HCT116 (cell line): ENCODE results near the gene FAM131A. TPM values are rescaled to one million over a fixed set of nuclear protein-coding genes. Genes with fewer than 3 reads are reported as not detected.

ENCODE experiments used
- ATAC-seq: fragments of 200-7000 bp; cut with Tn5 transposase; 2 replicates; pipeline ENCODE4 v1.9.1; 2020; ENCODE audit warnings: mild to moderate bottlenecking, moderate library complexity
- BruUV-seq: library from RNA; stranded (reverse); fragments of 400-500 nt; replicated peaks from 2 replicates; lab custom pipeline; 2021; lab: Mats Ljungman, UMichigan
- CTCF ChIA-PET: fragments of 300-600 bp; sonication (Branson Sonifier 250); formaldehyde crosslinking; loops from one replicate; lab custom pipeline; 2021; ENCODE audit warnings: antibody characterized with exemption; lab: Charles Lee
- POLR2A ChIA-PET: fragments of 300-600, 350-600 bp; sonication (Branson Sonifier 250); formaldehyde crosslinking; loops from one replicate; lab custom pipeline; 2021; ENCODE audit warnings: antibody characterized with exemption; lab: Charles Lee
- RAD21 ChIA-PET, 2 experiments: fragments of 300-600 bp; sonication (Branson Sonifier 250); formaldehyde crosslinking; loops; one replicate each; lab custom pipeline; 2023; ENCODE audit warnings: low total read pairs in 2 of 2; ENCODE audit not compliant: uncharacterized antibody in 2 of 2, unreplicated experiment in 2 of 2, low non-redundant PET in 1 of 2; lab: Charles Lee
- DNase-seq: peaks from one replicate; pipeline ENCODE4 v3.0.0-alpha.2; 2010; ENCODE audit warnings: low read depth, low spot score
- H2AFZ ChIP-seq: fragments of 200-600 bp; shearing (Covaris generic), sonication (generic); 2 replicates; pipeline ENCODE4 v1.6.1; 2017; ENCODE audit warnings: low read depth, mixed run types, mixed read lengths, antibody characterized with exemption, low read length; ENCODE audit not compliant: poor library complexity, severe bottlenecking
- H3K27ac ChIP-seq: 2 replicates; pipeline ENCODE4 v1.5.1; 2012; ENCODE audit warnings: low read depth, low read length
- H3K27me3 ChIP-seq: fragments of 200-600 bp; sonication (generic); 2 replicates; pipeline ENCODE4 v1.6.1; 2016; ENCODE audit warnings: mixed run types, low read length, mixed read lengths; ENCODE audit not compliant: insufficient read depth
- H3K36me3 ChIP-seq, 2 experiments: fragments of 200-500 bp in 1 of 2; fragments of 200-600 bp in 1 of 2; sonication (Bioruptor generic) in 1 of 2; sonication (generic) in 1 of 2; 2 replicates each; pipeline versions ENCODE4 v1.5.1 to v1.6.1; 2014 to 2016; ENCODE audit warnings: low read length in 2 of 2, inconsistent platforms in 1 of 2, mixed read lengths in 1 of 2, mixed run types in 1 of 2; ENCODE audit not compliant: insufficient read depth in 2 of 2, control insufficient read depth in 1 of 2
- H3K4me1 ChIP-seq, 2 experiments: fragments of 200-600 bp in 1 of 2; sonication (generic) in 1 of 2; 2 replicates each; pipeline versions ENCODE4 v1.5.1 to v1.6.1; 2012 to 2017; ENCODE audit warnings: low read length in 2 of 2, inconsistent platforms in 1 of 2, mild to moderate bottlenecking in 1 of 2, mixed read lengths in 1 of 2, mixed run types in 1 of 2, moderate library complexity in 1 of 2; ENCODE audit not compliant: insufficient read depth in 2 of 2, control insufficient read depth in 1 of 2
- H3K4me2 ChIP-seq: fragments of 200-600 bp; sonication (generic); 2 replicates; pipeline ENCODE4 v1.6.1; 2017; ENCODE audit warnings: mixed run types, low read length, mixed read lengths
- H3K4me3 ChIP-seq, 2 experiments: fragments of 200-600 bp in 1 of 2; sonication (generic) in 1 of 2; replicated peaks in 1 of 2; 2 replicates each; pipeline ENCODE4 v1.5.1; 2011 to 2016; ENCODE audit warnings: low read length in 2 of 2, control low read depth in 1 of 2, low read depth in 1 of 2, mild to moderate bottlenecking in 1 of 2, mixed read lengths in 1 of 2, mixed run types in 1 of 2
- H3K79me2 ChIP-seq: fragments of 200-600 bp; sonication (generic); 2 replicates; pipeline ENCODE4 v1.6.1; 2017; ENCODE audit warnings: mild to moderate bottlenecking, mixed run types, low read length, moderate library complexity, mixed read lengths; ENCODE audit not compliant: insufficient read depth
- H3K9ac ChIP-seq: fragments of 200-600 bp; sonication (generic); 2 replicates; pipeline ENCODE4 v1.6.1; 2016; ENCODE audit warnings: low read length, mixed read lengths
- H3K9me2 ChIP-seq: fragments of 200-600 bp; sonication (generic), shearing (Covaris generic); 2 replicates; pipeline ENCODE4 v1.6.1; 2017; ENCODE audit warnings: mixed run types, mild to moderate bottlenecking, moderate library complexity; ENCODE audit not compliant: insufficient read depth
- H3K9me3 ChIP-seq, 2 experiments: fragments of 200-500 bp in 1 of 2; fragments of 200-600 bp in 1 of 2; sonication (Bioruptor generic) in 1 of 2; sonication (generic) in 1 of 2; 2 replicates each; pipeline ENCODE4 v1.6.1; 2014 to 2017; ENCODE audit warnings: low read length in 2 of 2, mixed read lengths in 2 of 2, inconsistent platforms in 1 of 2, low read depth in 1 of 2, mild to moderate bottlenecking in 1 of 2, mixed run types in 1 of 2, moderate library complexity in 1 of 2; ENCODE audit not compliant: control insufficient read depth in 1 of 2, insufficient read depth in 1 of 2
- H4K20me1 ChIP-seq: fragments of 200-600 bp; sonication (generic), shearing (Covaris generic); 2 replicates; pipeline ENCODE4 v1.6.1; 2017; ENCODE audit warnings: mixed run types, mild to moderate bottlenecking, moderate library complexity; ENCODE audit not compliant: insufficient read depth
- CEBPB ChIP-seq: IDR thresholded peaks from 2 replicates; pipeline ENCODE4 v1.6.1; 2012; ENCODE audit warnings: low read depth
- ELF1 ChIP-seq: IDR thresholded peaks from 2 replicates; pipeline ENCODE4 v1.6.1; 2012; ENCODE audit warnings: low read depth, borderline replicate concordance
- EZH2 ChIP-seq: fragments of 200-600 bp; sonication (generic); IDR thresholded peaks from 2 replicates; pipeline ENCODE4 v1.6.1; 2017; ENCODE audit warnings: antibody characterized with exemption, mixed run types
- EZH2phosphoT487 ChIP-seq: fragments of 200-600 bp; IDR thresholded peaks from 2 replicates; pipeline ENCODE4 v1.6.1; 2018; ENCODE audit warnings: antibody characterized with exemption, borderline replicate concordance
- JUND ChIP-seq: IDR thresholded peaks from 2 replicates; pipeline ENCODE4 v1.6.1; 2012
- RAD21 ChIP-seq: IDR thresholded peaks from 2 replicates; pipeline ENCODE4 v1.6.1; 2012; ENCODE audit warnings: low read depth, mild to moderate bottlenecking
- REST ChIP-seq: IDR thresholded peaks from 2 replicates; pipeline ENCODE4 v1.6.1; 2012; ENCODE audit warnings: low read depth
- SRF ChIP-seq: IDR thresholded peaks from 2 replicates; pipeline ENCODE4 v1.6.1; 2012; ENCODE audit warnings: low read depth
- TCF7L2 ChIP-seq: IDR thresholded peaks from 2 replicates; pipeline ENCODE4 v1.7.0; 2011; ENCODE audit warnings: borderline replicate concordance, inconsistent platforms; ENCODE audit not compliant: insufficient read depth, insufficient read length; ENCODE audit errors: extremely low read depth
- ZBTB33 ChIP-seq: IDR thresholded peaks from 2 replicates; pipeline ENCODE4 v1.6.1; 2011; ENCODE audit warnings: mild to moderate bottlenecking, low read length, moderate library complexity; ENCODE audit not compliant: insufficient replicate concordance; ENCODE audit errors: extremely low read depth
- ZFX ChIP-seq: fragments of 450-650 bp; IDR thresholded peaks from 2 replicates; pipeline ENCODE4 v1.6.1; 2017
- ZNF274 ChIP-seq: fragments of 200-500 bp; sonication (Bioruptor generic); IDR thresholded peaks from 2 replicates; pipeline ENCODE4 v1.6.1; 2014; ENCODE audit warnings: mild to moderate bottlenecking, low read depth, low read length, inconsistent platforms
- intact Hi-C: fragments of 100-400 bp; cut with micrococcal nuclease; formaldehyde crosslinking; loops from 2 replicates; pipeline ENCODE4 v1.10.0; 2022
- total RNA-seq: library from RNA; stranded (reverse); gene quantifications from one replicate; pipeline ENCODE4 v1.2.1, GENCODE V29; 2021; ENCODE audit not compliant: unreplicated experiment
- TF ChIP-seq, protein P1 (sequence below), 3 experiments: fragments of 200-600 bp in 1 of 3; sonication (generic) in 1 of 3; IDR thresholded peaks in 2 of 3; conservative IDR thresholded peaks in 1 of 3; 2 replicates each; pipeline ENCODE4 v1.5.1; 2012 to 2017; ENCODE audit warnings: low read depth in 2 of 3, low read length in 2 of 3, antibody characterized with exemption in 1 of 3, borderline replicate concordance in 1 of 3, control low read depth in 1 of 3, mild to moderate bottlenecking in 1 of 3, mixed read lengths in 1 of 3, mixed run types in 1 of 3, moderate library complexity in 1 of 3; ENCODE audit not compliant: insufficient read depth in 1 of 3

The FAM131A gene
- total RNA-seq, 1 experiment from 2014 or later, result 17.8 TPM

GRCh38 chr3:184382326-184383032 lies 45.1 kb downstream of the FAM131A start:
- Histone ChIP-seq H2AFZ (no peak overlapping the region), H3K9ac (no peak overlapping the region), H3K9me2 (no peaks in the 10 kb centered on the region), H4K20me1 (no peaks in the 10 kb centered on the region), H3K4me2 (no peak overlapping the region), H3K9me3 (no peaks in the 10 kb centered on the region), H3K27ac (no peak overlapping the region), H3K27me3 (no peaks in the 10 kb centered on the region), H3K36me3 (no peaks in the 10 kb centered on the region), H3K4me3 (no peak overlapping the region), H3K79me2 (no peaks in the 10 kb centered on the region), H3K4me1 (peaks cover 4 to 20% of the 10 kb centered on the region in 2 experiments; a peak in 2 of 4 replicates)
- BruUV-seq, result no TSS peak
- ChIA-PET CTCF (no interaction called here), RAD21 (no interaction called here), POLR2A (no interaction called here)
- ATAC-seq, result no peak
- no peak for TF ChIP-seq EZH2phosphoT487
- TF ChIP-seq, protein P1, sequence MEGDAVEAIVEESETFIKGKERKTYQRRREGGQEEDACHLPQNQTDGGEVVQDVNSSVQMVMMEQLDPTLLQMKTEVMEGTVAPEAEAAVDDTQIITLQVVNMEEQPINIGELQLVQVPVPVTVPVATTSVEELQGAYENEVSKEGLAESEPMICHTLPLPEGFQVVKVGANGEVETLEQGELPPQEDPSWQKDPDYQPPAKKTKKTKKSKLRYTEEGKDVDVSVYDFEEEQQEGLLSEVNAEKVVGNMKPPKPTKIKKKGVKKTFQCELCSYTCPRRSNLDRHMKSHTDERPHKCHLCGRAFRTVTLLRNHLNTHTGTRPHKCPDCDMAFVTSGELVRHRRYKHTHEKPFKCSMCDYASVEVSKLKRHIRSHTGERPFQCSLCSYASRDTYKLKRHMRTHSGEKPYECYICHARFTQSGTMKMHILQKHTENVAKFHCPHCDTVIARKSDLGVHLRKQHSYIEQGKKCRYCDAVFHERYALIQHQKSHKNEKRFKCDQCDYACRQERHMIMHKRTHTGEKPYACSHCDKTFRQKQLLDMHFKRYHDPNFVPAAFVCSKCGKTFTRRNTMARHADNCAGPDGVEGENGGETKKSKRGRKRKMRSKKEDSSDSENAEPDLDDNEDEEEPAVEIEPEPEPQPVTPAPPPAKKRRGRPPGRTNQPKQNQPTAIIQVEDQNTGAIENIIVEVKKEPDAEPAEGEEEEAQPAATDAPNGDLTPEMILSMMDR (IDR thresholded peaks at IDR 0.05 in 2 of 3, conservative IDR thresholded peaks at IDR 0.05 in 1 of 3; ENCODE audit: borderline replicate concordance in 1 of 3, insufficient read depth in 1 of 3, low read depth in 2 of 3, low read length in 2 of 3), result no peak
- TF ChIP-seq CEBPB, result no peak
- no peak for TF ChIP-seq ZFX
- TF ChIP-seq ELF1, result no peak
- no peak for TF ChIP-seq EZH2
- TF ChIP-seq JUND, result no peak
- TF ChIP-seq ZBTB33, result no peak
- TF ChIP-seq RAD21, result no peak
- TF ChIP-seq REST, result no peak
- TF ChIP-seq TCF7L2, result no peak
- no peak for TF ChIP-seq SRF
- TF ChIP-seq ZNF274, result no peak
- intact Hi-C loops, result no loop called here
- no peak for DNase-seq
